ENCODE measurements around the gene AKT1.

Gene AKT1

DNA sequence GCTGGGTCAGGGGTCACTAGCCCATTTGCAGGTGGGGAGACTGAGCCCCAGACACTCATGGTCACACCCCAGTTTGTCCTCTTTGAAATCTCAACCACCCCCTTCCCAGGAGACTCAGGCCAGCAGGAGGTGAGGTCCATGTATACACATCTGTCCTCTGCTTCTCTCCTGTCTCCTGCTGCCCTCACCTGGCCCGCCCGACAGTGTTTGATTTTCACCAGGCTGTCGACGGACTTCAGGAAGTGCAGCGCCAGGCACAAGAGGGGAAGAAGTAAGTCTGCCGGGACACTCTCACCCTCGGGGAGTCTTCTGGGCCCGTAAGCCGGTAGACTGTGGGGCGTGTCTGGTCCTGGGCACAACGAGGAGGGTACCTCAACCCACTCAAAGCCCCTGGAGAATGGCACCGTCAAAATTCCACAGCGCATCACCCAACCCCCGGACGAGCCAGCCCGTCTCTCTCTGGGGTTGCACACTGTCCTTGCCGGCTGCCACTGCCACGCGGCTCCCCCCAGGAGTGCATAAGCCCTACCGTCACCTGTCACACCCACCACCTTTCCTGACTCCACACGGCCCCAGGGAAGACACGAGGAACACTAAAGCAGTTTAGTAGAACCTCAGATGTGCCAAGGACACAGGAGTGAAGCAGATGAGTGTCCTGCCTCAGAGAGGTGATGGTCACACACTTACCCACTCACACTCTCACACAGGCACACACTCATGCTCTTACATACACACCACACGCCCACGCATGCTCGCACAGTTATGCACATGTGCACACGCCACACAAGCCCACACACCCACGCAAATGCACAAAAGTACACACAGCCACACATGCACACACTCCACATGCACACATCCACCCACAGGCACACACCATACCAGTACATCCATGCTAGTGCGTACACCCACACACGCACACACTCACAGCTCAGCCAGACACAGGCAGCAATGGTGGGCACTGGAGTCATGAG lies 55.7 kb downstream of the AKT1 start:
- TF ChIP-seq, protein P1, sequence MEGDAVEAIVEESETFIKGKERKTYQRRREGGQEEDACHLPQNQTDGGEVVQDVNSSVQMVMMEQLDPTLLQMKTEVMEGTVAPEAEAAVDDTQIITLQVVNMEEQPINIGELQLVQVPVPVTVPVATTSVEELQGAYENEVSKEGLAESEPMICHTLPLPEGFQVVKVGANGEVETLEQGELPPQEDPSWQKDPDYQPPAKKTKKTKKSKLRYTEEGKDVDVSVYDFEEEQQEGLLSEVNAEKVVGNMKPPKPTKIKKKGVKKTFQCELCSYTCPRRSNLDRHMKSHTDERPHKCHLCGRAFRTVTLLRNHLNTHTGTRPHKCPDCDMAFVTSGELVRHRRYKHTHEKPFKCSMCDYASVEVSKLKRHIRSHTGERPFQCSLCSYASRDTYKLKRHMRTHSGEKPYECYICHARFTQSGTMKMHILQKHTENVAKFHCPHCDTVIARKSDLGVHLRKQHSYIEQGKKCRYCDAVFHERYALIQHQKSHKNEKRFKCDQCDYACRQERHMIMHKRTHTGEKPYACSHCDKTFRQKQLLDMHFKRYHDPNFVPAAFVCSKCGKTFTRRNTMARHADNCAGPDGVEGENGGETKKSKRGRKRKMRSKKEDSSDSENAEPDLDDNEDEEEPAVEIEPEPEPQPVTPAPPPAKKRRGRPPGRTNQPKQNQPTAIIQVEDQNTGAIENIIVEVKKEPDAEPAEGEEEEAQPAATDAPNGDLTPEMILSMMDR (IDR thresholded peaks at IDR 0.05; ENCODE audit: borderline replicate concordance, control extremely low read depth, extremely low read depth, insufficient read depth, missing control alignments) = no peak
- DNase-seq (ENCODE audit: low spot score) = no peak
- in situ Hi-C loops (cut with MboI; ENCODE audit: low sequenced_read_pairs, unreplicated experiment) = no loop called here

DNA sequence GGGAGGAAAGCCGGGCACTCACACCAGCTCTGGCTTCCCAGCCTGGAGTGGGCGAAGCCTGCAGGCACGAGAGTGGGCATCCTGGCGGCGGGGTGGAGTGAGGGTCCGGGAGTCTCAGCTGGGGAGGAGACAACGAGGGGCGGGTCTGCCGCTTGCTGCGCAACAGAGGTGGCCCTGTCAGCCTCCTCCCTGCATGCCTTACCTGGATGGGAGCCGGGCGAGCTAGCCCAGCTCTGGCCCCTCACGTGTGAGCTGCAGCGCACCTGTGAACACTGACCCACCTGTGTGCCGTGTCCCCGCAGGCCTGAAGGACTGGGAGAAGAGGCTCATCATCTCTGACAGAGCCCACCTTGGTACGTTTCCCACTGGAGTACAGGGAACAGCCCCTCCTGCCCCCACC lies 56.5 kb downstream of the AKT1 start:
- TF ChIP-seq, protein P1 (IDR thresholded peaks at IDR 0.05; ENCODE audit: borderline replicate concordance, control extremely low read depth, extremely low read depth, insufficient read depth, missing control alignments) = no peak
- in situ Hi-C loops (cut with MboI; ENCODE audit: low sequenced_read_pairs, unreplicated experiment) = no loop called here
- DNase-seq (ENCODE audit: low spot score) = no peak

DNA sequence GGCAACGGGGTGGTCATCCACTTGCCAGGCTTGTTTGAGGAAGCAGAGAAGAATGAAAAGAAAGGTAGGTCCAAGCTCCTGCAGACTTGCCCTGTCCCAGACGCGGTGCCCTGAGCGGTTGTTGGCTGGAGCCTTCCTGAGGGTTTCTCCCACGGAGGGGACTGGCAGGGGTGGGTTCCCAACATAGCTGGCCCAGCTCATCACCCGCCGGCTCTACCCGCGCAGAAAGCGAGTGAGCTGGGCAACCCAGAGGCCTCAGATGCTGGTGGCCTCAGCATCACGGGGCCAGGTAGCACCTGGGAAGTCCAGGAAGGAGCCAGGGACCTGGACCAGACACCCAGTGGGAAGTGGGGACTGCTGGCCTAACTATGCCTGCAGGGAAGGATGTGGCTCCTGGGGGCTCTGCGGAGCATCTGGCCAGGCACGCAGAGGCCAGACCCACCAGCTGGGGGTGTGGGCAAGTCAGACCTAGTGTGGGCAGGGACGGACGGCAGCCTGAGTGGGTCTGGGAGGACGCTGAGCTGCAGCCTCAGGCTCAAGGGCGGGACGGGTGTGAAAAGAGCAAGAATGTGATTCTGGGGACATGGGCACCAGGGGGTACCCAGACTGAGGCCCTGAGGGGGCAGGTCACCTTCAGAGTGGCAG lies 57.1 kb downstream of the AKT1 start:
- DNase-seq (ENCODE audit: low spot score) = no peak
- in situ Hi-C loops (cut with MboI; ENCODE audit: low sequenced_read_pairs, unreplicated experiment) = no loop called here
- TF ChIP-seq, protein P1 (IDR thresholded peaks at IDR 0.05; ENCODE audit: borderline replicate concordance, control extremely low read depth, extremely low read depth, insufficient read depth, missing control alignments) = no peak

DNA sequence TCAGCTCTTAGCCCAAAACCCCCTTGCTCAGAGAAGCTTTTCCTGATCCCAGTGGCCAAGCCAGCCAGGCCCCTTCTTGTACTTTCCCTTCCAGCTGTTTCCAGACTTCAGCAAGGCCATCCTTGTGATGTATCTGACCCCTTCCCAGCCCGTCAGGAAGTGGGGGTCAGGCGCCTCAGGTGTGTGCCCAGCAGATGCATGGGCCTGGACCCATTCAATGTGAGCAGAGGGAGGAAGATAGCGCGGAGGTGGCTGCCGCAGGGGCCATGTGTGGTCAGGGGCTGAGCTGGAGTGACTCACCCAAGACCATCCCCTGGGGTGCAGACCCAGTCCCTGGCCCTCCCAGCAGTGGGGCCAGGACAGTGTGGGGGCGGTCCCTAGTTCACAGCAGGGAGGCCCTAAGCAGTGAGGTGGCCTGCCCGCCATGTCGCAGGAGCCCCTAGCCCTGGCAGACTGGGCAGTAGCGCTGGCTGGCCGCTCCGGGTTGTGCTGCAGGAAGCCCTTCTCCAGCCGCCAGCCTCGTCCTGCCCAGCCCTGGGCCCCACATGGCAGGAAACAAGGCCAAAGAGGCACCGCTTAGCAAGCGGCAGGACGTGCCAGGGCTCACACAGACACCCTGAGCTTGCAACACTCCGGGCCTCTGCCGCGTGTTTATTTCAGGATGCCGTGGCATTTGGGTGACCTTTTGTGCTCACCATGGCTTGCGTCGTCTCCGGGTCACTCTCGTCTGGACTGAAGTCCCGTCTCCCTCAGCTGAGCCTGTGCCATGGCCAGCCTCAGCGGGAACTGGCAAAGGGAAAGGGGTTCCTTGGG lies 59.5 kb downstream of the AKT1 start:
- TF ChIP-seq, protein P1 (IDR thresholded peaks at IDR 0.05; ENCODE audit: borderline replicate concordance, control extremely low read depth, extremely low read depth, insufficient read depth, missing control alignments) = no peak
- no peak for DNase-seq (ENCODE audit: low spot score)
- in situ Hi-C loops (cut with MboI; ENCODE audit: low sequenced_read_pairs, unreplicated experiment) = no loop called here

- TF ChIP-seq, protein P1 (IDR thresholded peaks at IDR 0.05; ENCODE audit: borderline replicate concordance, control extremely low read depth, extremely low read depth, insufficient read depth, missing control alignments) = no peak
- in situ Hi-C loops (cut with MboI; ENCODE audit: low sequenced_read_pairs, unreplicated experiment) = no loop called here
- no peak for DNase-seq (ENCODE audit: low spot score)
Measured at GRCh38 chr14:104734991-104735779, 60.4 kb downstream of the AKT1 start.
